ENCODE measurements around the gene ATP1B3. TPM values are rescaled to one million over a fixed set of nuclear protein-coding genes. Genes with fewer than 3 reads are reported as not detected.

ATP1B3 gene
- total RNA-seq, 1 donor from 2014 or later = 248 TPM

- FAIRE-seq (no peak), DNase-seq (ENCODE audit: low read depth) (no peak)
- H3K9me3 Mint-ChIP-seq (ENCODE audit: unreplicated experiment) = no peaks in the 10 kb centered on the region
- Histone ChIP-seq H3K4me3 (ENCODE audit: insufficient read depth, low read depth, low read length) (peak overlapping the region; percentile 85), H3K9ac (ENCODE audit: low read length) (peak overlapping the region; percentile 88), H3K9me3 (ENCODE audit: insufficient read depth, low read depth, low read length) (no peaks in the 10 kb centered on the region), H4K20me1 (ENCODE audit: insufficient read depth, low read length) (peaks cover 38% of the 10 kb centered on the region), H3K4me1 (ENCODE audit: insufficient read depth, low read length) (peaks cover 8% of the 10 kb centered on the region), H3K27me3 (ENCODE audit: insufficient read depth, low read length) (no peaks in the 10 kb centered on the region), H3K4me2 (ENCODE audit: low read length) (peak overlapping the region; percentile 91), H3K36me3 (ENCODE audit: insufficient read depth, low read length) (no peaks in the 10 kb centered on the region), H2AFZ (ENCODE audit: low read depth, low read length) (no peak overlapping the region), H3K27ac (ENCODE audit: low read depth, low read length) (no peak overlapping the region), H3K79me2 (ENCODE audit: insufficient read depth, low read length) (peaks cover 65% of the 10 kb centered on the region)
- TF ChIP-seq EZH2 (IDR thresholded peaks at IDR 0.05; ENCODE audit: insufficient read depth, low read length) (no peak), CTCF (IDR thresholded peaks at IDR 0.05; ENCODE audit: insufficient read depth, low read depth, low read length) (no peak)
- H3K27me3 Mint-ChIP-seq (ENCODE audit: low read depth, unreplicated experiment) = no peaks in the 10 kb centered on the region
- H3K4me1 Mint-ChIP-seq (ENCODE audit: low read depth, unreplicated experiment) = peaks cover 9% of the 10 kb centered on the region
- peaks cover 5% of the 10 kb centered on the region for H3K36me3 Mint-ChIP-seq (ENCODE audit: low read depth, unreplicated experiment)
- peak overlapping the region; percentile 84 for H3K4me3 Mint-ChIP-seq (ENCODE audit: unreplicated experiment)
- H3K27ac Mint-ChIP-seq (ENCODE audit: unreplicated experiment) = peak overlapping the region; percentile 75
These were observed 1.9 kb downstream of the ATP1B3 start for GRCh38 chr3:141878326-141878725.

- peaks cover 70% of the 10 kb centered on the region for H3K79me2 ChIP-seq (ENCODE audit: insufficient read depth, low read length)
- no peaks in the 10 kb centered on the region for H3K36me3 ChIP-seq (ENCODE audit: insufficient read depth, low read length)
- peaks cover 9% of the 10 kb centered on the region for H3K4me1 Mint-ChIP-seq (ENCODE audit: low read depth, unreplicated experiment)
- H3K9me3 ChIP-seq (ENCODE audit: insufficient read depth, low read depth, low read length) = no peaks in the 10 kb centered on the region
- FAIRE-seq (no peak), DNase-seq (ENCODE audit: low read depth) (no peak)
- peaks cover 43% of the 10 kb centered on the region for H4K20me1 ChIP-seq (ENCODE audit: insufficient read depth, low read length)
- H3K9ac ChIP-seq (ENCODE audit: low read length) = peak overlapping the region; percentile 88
- peak overlapping the region; percentile 91 for H3K4me2 ChIP-seq (ENCODE audit: low read length)
- peaks cover 8% of the 10 kb centered on the region for H3K4me1 ChIP-seq (ENCODE audit: insufficient read depth, low read length)
- H2AFZ ChIP-seq (ENCODE audit: low read depth, low read length) = no peak overlapping the region
- peak overlapping the region; percentile 84 for H3K4me3 Mint-ChIP-seq (ENCODE audit: unreplicated experiment)
- H3K4me3 ChIP-seq (ENCODE audit: insufficient read depth, low read depth, low read length) = peak overlapping the region; percentile 85
- peaks cover 5% of the 10 kb centered on the region for H3K36me3 Mint-ChIP-seq (ENCODE audit: low read depth, unreplicated experiment)
- H3K27me3 ChIP-seq (ENCODE audit: insufficient read depth, low read length) = no peaks in the 10 kb centered on the region
- H3K27ac Mint-ChIP-seq (ENCODE audit: unreplicated experiment) = no peak overlapping the region
- no peak for TF ChIP-seq EZH2 (IDR thresholded peaks at IDR 0.05; ENCODE audit: insufficient read depth, low read length)
- TF ChIP-seq CTCF (IDR thresholded peaks at IDR 0.05; ENCODE audit: insufficient read depth, low read depth, low read length) = no peak
- H3K9me3 Mint-ChIP-seq (ENCODE audit: unreplicated experiment) = no peaks in the 10 kb centered on the region
- no peaks in the 10 kb centered on the region for H3K27me3 Mint-ChIP-seq (ENCODE audit: low read depth, unreplicated experiment)
- no peak overlapping the region for H3K27ac ChIP-seq (ENCODE audit: low read depth, low read length)
These were observed 2.4 kb downstream of the ATP1B3 start for GRCh38 chr3:141878817-141879216.

- Histone ChIP-seq H3K27me3 (ENCODE audit: insufficient read depth, low read length) (no peaks in the 10 kb centered on the region), H4K20me1 (ENCODE audit: insufficient read depth, low read length) (peaks cover 68% of the 10 kb centered on the region), H2AFZ (ENCODE audit: low read depth, low read length) (no peak overlapping the region), H3K79me2 (ENCODE audit: insufficient read depth, low read length) (peaks cover 98% of the 10 kb centered on the region), H3K9me3 (ENCODE audit: insufficient read depth, low read depth, low read length) (no peaks in the 10 kb centered on the region), H3K9ac (ENCODE audit: low read length) (no peak overlapping the region), H3K4me1 (ENCODE audit: insufficient read depth, low read length) (peaks cover 8% of the 10 kb centered on the region), H3K4me2 (ENCODE audit: low read length) (no peak overlapping the region), H3K27ac (ENCODE audit: low read depth, low read length) (no peak overlapping the region), H3K4me3 (ENCODE audit: insufficient read depth, low read depth, low read length) (no peak overlapping the region), H3K36me3 (ENCODE audit: insufficient read depth, low read length) (peaks cover 5% of the 10 kb centered on the region)
- Mint-ChIP-seq H3K4me1 (ENCODE audit: low read depth, unreplicated experiment) (peaks cover 9% of the 10 kb centered on the region), H3K9me3 (ENCODE audit: unreplicated experiment) (no peaks in the 10 kb centered on the region), H3K4me3 (ENCODE audit: unreplicated experiment) (no peak overlapping the region), H3K27me3 (ENCODE audit: low read depth, unreplicated experiment) (no peaks in the 10 kb centered on the region), H3K27ac (ENCODE audit: unreplicated experiment) (no peak overlapping the region), H3K36me3 (ENCODE audit: low read depth, unreplicated experiment) (peaks cover 6% of the 10 kb centered on the region)
- DNase-seq (ENCODE audit: low read depth) = no peak
- TF ChIP-seq CTCF (IDR thresholded peaks at IDR 0.05; ENCODE audit: insufficient read depth, low read depth, low read length) = no peak
- no peak for TF ChIP-seq EZH2 (IDR thresholded peaks at IDR 0.05; ENCODE audit: insufficient read depth, low read length)
- no peak for FAIRE-seq
These were observed 5.3 kb downstream of the ATP1B3 start for GRCh38 chr3:141881702-141882101.
